ENCODE data around the gene ABHD3. TPM values are rescaled to one million over a fixed set of nuclear protein-coding genes. Genes with fewer than 3 reads are reported as not detected.
"Not testable (repeated sequence)": the region's sequence is repeated elsewhere in the genome, so short reads cannot be mapped to it uniquely, and the experiment has no call there.

The ABHD3 gene
- total and polyA plus RNA-seq, 11 donors = 2.1 to 15.6 (median 4.8) TPM

DNA sequence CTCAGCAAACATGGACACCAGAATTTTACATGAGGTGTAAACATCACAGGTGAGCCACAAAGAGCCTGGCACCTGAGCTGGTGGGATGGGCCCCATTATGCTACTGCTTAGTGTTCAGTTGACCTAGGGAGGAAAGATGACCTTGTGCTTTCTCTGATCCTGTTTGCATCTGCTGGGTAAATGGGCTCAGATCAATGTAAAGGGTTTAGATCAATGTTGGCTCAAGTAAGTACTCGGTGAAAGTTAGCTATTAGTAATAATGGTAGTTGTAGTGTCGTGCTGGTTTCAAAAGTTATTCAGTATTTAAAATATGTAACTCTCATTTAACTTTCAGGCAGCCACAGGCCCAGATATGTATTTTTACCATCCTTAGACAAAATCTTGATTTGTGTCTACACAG is 19.8 kb downstream of the ABHD3 start:
- Histone ChIP-seq H3K27me3 (no peaks in the 10 kb centered on the region), H3K4me1 (peaks cover 0 to 32% (median 4%) of the 10 kb centered on the region in 12 donors), H3K9me3 (peaks cover 0 to 6% (median 2%) of the 10 kb centered on the region in 12 donors), H3K4me3 (no peak overlapping the region), H3K27ac (peak overlapping the region in 1 of 12 donors; percentile 52), H3K36me3 (peaks cover 0 to 18% (median 0%) of the 10 kb centered on the region in 9 donors)
- ATAC-seq (no peak), DNase-seq (no peak)
- TF ChIP-seq, protein P1, sequence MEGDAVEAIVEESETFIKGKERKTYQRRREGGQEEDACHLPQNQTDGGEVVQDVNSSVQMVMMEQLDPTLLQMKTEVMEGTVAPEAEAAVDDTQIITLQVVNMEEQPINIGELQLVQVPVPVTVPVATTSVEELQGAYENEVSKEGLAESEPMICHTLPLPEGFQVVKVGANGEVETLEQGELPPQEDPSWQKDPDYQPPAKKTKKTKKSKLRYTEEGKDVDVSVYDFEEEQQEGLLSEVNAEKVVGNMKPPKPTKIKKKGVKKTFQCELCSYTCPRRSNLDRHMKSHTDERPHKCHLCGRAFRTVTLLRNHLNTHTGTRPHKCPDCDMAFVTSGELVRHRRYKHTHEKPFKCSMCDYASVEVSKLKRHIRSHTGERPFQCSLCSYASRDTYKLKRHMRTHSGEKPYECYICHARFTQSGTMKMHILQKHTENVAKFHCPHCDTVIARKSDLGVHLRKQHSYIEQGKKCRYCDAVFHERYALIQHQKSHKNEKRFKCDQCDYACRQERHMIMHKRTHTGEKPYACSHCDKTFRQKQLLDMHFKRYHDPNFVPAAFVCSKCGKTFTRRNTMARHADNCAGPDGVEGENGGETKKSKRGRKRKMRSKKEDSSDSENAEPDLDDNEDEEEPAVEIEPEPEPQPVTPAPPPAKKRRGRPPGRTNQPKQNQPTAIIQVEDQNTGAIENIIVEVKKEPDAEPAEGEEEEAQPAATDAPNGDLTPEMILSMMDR (IDR thresholded peaks at IDR 0.05) = no peak
- no peak for TF ChIP-seq POLR2A (IDR thresholded peaks at IDR 0.05)
- intact Hi-C loops (cut with DNase I) = loop anchor here in 1 of 10 donors (10.0 kb wide), 1 partner anchor 50 kb away; no protein-coding TSS in a partner anchor
- WGBS, 4 donors = 92 to 96% (median 94%) methylated on average over 2 of the region's 2 CpGs

DNA sequence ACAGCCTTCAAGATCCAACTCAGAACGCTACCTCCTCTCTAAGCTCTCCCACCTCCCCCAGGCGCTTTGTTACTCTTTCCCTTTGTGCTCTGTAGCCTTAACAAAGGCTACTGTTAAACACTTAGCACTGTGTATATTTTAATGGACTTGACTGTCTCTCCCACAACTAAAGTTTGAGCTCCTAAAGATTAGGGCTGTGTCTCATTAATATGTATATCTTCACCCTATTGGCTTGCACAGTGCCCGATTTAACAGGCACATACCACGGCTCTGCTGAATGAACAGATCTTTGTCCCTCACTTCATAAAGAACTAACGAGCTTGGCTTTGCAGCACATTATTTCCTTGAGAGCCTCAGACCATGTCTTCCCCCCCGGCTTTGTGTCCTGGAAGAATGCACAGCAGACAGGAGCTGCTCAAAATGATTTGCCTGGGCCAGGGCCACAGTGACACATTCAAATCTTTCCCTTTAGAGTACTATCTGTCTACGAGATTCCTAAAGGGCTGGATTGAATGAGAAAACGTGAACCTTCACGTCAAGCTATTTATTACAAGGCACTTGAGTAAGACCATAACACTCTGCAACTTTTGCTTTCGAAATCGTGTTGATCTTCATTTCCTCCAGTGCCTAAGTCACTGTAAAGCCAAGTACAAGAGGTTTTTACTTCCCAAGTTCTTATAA is 22.1 kb downstream of the ABHD3 start:
- TF ChIP-seq, protein P1 (IDR thresholded peaks at IDR 0.05) = no peak
- no peak for TF ChIP-seq POLR2A (IDR thresholded peaks at IDR 0.05)
- Histone ChIP-seq H3K9me3 (no peaks in the 10 kb centered on the region), H3K27me3 (no peaks in the 10 kb centered on the region), H3K4me1 (peaks cover 0 to 50% (median 4%) of the 10 kb centered on the region in 12 donors), H3K4me3 (peak overlapping the region in 10 of 12 donors; percentile 31 to 57 (median 42)), H3K27ac (peak overlapping the region; percentile 29 to 94 (median 56)), H3K36me3 (peaks cover 0 to 6% (median 0%) of the 10 kb centered on the region in 9 donors)
- ATAC-seq (peak in 3 of 4 donors; percentile 76 to 77 (median 76)), DNase-seq (no peak)
- 32 to 45% (median 37%) methylated on average over 11 of the region's 11 CpGs for WGBS, 4 donors
- intact Hi-C loops (cut with DNase I) = loop anchor here in 1 of 10 donors (10.0 kb wide), 1 partner anchor 48 kb away; no protein-coding TSS in a partner anchor

DNA sequence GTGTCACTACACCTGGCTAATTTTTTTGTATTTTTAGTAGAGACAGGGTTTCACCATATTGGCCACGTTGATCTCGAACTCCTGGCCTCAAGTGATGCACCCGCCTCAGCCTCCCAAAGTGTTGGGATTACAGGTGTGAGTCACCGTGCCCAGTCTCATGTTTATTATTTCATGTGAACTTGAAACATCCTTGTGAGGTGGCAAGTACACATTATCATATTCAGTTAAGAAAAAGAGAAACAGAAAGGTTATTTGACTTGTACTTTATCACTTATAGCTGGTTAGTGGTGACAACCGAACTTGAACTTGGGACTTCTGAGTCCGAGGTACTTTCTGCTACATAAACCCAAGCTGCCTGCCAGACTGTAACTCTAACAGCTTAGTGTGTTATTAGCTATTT is 24.4 kb downstream of the ABHD3 start:
- no peak for ATAC-seq
- Histone ChIP-seq H3K4me3 (no peak overlapping the region), H3K9me3 (no peaks in the 10 kb centered on the region), H3K36me3 (peaks cover 0 to 6% (median 0%) of the 10 kb centered on the region in 9 donors), H3K4me1 (peaks cover 0 to 35% (median 4%) of the 10 kb centered on the region in 12 donors), H3K27ac (no peak overlapping the region), H3K27me3 (no peaks in the 10 kb centered on the region)
- no peak for DNase-seq
- no peak for TF ChIP-seq POLR2A (IDR thresholded peaks at IDR 0.05)
- TF ChIP-seq, protein P1 (IDR thresholded peaks at IDR 0.05) = no peak
- whole genome bisulfite sequencing, 4 donors = 93 to 96% (median 95%) methylated on average over 6 of the region's 6 CpGs
- intact Hi-C loops (cut with DNase I) = loop anchor here in 1 of 10 donors (10.0 kb wide), 1 partner anchor 45 kb away; no protein-coding TSS in a partner anchor

DNA sequence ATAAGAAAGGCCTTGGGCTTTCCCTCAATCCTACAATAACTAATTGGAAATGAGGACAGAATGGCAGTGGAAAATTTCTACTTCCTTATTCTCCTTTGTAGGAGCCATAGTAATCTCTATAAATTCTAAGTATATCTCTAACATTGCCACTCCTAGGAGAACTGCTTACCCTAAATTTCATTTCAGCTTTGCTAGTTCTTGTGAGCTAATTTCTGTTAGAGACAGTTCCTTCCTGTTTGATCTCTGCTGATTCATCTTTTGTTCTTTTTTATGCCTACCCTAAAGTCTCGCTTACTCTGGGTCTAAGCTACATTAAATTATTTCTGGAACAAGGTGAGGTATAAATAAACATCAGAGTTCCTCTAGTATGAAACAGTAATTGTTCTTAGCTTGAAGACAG is 25.7 kb downstream of the ABHD3 start:
- no peak for TF ChIP-seq POLR2A (IDR thresholded peaks at IDR 0.05)
- TF ChIP-seq, protein P1 (IDR thresholded peaks at IDR 0.05) = no peak
- Histone ChIP-seq H3K9me3 (no peaks in the 10 kb centered on the region), H3K27ac (peak overlapping the region in 1 of 12 donors; percentile 35), H3K4me1 (peaks cover 0 to 35% (median 4%) of the 10 kb centered on the region in 12 donors), H3K4me3 (no peak overlapping the region), H3K27me3 (no peaks in the 10 kb centered on the region), H3K36me3 (peaks cover 0 to 6% (median 0%) of the 10 kb centered on the region in 9 donors)
- intact Hi-C loops (cut with DNase I) = no loop called here
- WGBS, 4 donors = 73 to 90% (median 84%) methylated on average over 1 of the region's 1 CpG
- ATAC-seq = no peak
- DNase-seq = no peak

DNA sequence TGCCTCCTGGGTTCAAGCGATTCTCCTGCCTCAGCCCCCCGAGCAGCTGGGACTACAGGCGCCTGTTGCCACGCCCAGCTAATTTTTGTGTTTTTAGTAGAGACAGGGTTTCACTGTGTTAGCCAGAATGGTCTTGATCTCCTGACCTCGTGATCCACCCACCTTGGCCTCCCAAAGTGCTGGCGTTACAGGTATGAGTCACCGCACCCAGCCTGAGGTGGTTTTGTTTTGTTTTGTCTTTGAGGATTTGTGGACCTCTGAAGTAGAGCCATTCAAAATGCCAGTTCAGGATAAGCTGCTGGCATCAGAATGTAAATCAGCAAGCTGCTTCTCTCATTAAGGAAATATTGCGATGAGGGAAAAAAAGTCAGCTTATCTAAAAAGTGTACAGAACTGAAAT is 29.2 kb downstream of the ABHD3 start:
- intact Hi-C loops (cut with DNase I); ATAC-seq; H3K27me3 ChIP-seq; DNase-seq; H3K4me3 ChIP-seq; H3K36me3 ChIP-seq; H3K9me3 ChIP-seq; H3K27ac ChIP-seq: not testable (repeated sequence)
- H3K4me1 ChIP-seq = peaks cover 0 to 19% (median 0%) of the 10 kb centered on the region in 12 donors
- 92 to 99% (median 95%) methylated on average over 8 of the region's 8 CpGs for WGBS, 4 donors

All from heart left ventricle (tissue), 16 donors.